HG03460 (cell line): Measurements from ENCODE around the gene GSG1L2.

Experiments used
- ATAC-seq: cut with Tn5 transposase; IDR thresholded peaks from one replicate; pipeline ENCODE4 v1.9.1; 2021; ENCODE audit not compliant: unreplicated experiment

The GSG1L2 gene

DNA sequence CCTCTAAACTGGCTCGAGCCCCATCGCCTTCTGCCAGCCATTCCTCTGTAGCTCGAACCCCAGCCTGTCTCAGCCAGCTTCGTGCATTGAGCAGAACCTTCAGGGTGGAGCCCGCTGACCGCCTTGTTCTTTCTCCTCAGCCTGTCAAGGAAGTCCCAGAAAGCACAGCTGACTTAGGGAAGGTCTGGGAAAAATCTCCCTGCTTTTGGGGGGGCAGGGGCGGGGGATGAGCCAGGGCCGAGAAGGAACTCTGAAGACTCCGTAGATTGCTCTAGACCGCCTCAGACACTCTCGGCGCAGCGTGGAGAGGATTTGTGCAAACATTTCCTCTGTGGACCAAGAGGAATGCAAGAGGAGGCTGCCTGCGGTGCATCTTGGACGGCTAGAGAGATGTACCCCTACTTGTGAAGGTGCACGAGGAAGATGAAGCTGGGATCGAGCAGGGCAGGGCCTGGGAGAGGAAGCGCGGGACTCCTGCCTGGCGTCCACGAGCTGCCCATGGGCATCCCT lies 3.8 kb upstream of the GSG1L2 start, which contains the start of gene GLP2R:
TSS of gene GLP2R (plus strand) at position 284 of the 510 bp plus-strand sequence. CDS start at position 424, 140 bp downstream.
- ATAC-seq = no peak

DNA sequence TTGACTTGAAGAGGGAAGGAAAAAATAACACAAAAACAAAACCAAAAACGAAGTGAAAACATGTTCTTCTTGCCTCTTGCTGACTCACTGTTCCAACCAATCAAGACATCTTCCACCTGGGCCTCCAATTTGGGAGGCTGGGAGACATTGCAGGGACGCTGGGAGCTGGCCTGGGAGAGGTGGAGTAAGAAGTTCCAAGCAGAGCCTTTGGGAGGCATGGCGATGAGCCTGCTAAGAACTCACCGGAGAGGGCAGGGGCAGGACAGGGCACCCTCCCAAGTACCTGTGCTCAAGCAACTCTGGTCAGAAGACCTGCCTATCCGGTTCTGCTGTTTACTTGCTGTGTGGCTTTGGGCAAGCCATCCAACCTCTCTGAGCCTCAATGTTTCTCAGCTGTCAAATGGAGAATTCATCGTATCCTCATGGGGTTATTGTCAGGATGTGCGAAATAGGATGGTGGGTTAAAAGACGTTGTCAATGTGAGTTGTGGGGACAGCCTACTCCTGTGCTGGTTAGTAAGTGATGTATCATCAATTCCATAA lies 3.0 kb upstream of the GSG1L2 start:
- ATAC-seq = no peak

DNA sequence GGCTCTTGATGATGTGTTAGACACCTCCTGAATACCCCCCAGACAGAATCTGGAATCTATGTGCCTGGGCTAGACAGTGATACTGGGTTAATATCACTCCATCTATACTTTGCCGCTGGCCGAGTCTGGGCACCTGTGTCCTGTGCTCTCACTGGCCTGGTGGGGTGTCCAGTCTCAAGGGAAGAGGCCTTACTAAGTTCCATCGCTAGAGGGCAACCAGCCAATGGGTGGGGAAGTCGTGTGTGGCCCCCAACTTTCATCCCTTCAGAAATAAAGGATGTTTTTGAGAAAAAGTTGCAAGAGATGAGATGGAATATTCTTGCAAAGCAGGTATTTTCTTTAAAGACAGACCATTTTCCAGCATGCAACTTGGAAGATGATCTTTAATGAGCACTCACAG lies 2.2 kb upstream of the GSG1L2 start:
- no peak for ATAC-seq

GRCh38 chr17:9820448-9820847 lies 1.4 kb downstream of the GSG1L2 start:
- ATAC-seq = no peak

GRCh38 chr17:9818760-9819159 lies 3.1 kb downstream of the GSG1L2 start:
- no peak for ATAC-seq

GRCh38 chr17:9817086-9817485 lies 4.8 kb downstream of the GSG1L2 start:
- no peak for ATAC-seq

DNA sequence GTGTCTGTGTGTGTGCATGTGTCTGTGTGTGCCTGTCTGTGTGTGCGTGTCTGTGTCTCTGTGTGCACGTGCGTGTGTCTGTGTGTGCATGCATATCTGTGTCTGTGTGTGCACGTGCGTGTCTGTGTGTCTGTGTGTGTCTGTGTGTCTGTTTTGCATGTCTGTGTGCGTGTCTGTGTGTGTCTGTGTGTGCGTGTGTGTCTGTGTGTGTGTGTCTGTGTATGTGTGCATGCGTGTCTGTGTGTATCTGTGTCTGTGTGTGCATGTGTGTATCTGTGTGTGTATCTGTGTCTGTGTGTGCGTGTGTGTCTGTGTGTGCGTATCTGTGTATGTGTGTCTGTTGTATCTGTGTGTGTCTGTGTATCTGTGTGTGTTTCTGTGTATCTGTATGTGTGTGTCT lies 5.4 kb downstream of the GSG1L2 start:
- ATAC-seq = no peak

- no peak for ATAC-seq
Observed at GRCh38 chr17:9814337-9814945, 7.4 kb downstream of the GSG1L2 start.

GRCh38 chr17:9813166-9813565 lies 8.7 kb downstream of the GSG1L2 start:
- ATAC-seq = no peak

GRCh38 chr17:9811537-9811936 lies 10.3 kb downstream of the GSG1L2 start:
- no peak for ATAC-seq

DNA sequence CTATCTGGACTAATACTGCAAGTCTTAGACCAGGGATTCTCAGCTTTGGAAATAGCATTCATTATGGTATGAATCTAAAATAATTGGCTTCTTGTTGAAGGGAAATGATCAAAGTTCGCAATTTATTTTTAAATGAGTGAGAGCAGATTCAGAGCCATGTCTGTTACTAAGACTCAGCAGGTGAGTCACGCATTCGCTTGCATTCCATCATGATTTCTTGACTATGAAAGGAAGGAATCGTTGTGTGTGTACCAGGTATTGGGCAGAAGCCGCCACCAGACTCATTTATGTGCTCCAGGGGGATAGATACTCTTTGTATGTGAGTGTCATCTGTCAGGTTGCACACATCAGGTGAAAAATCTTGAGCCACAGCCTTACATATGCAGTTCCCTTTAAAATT lies 10.8 kb downstream of the GSG1L2 start:
- no peak for ATAC-seq

DNA sequence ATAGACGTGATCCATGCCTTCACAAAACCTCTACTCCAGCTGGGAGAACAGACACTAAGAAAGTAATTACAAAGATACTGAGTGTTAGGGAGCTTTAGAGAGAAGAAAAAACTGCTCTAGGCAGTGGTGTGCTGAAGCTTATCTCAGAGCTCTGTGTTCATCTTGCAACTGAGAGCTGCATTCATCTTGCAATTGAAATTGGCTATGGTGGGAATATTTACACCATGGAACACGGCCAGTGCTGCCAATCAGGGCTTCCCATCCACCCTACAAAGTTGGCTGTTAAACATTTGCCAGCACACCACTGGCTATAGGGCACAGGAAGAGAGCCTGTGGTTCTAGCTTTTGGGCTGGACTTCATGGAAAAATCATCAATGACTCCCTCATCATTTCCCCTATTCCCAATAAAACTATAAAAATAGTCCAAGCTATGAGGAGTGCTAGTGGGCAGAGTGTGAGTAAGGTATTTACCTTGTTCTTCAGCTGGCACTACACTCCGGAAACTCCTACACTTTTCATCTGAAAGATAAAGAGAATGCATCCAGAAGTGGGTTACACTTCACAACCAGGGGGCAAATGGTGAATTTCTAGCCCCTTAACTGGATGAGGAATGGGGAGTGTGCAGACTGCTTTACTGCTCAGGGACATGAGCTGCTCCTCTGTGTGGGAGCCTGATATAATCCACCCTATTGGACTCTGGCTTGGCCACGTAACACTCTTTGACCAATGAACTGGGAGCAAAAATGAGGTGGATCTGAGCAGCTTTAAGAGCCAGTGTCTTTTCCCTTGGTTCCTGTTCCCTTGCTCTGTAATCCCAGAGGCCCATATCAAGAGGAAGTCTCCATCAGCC lies 11.6 kb downstream of the GSG1L2 start:
- no peak for ATAC-seq

DNA sequence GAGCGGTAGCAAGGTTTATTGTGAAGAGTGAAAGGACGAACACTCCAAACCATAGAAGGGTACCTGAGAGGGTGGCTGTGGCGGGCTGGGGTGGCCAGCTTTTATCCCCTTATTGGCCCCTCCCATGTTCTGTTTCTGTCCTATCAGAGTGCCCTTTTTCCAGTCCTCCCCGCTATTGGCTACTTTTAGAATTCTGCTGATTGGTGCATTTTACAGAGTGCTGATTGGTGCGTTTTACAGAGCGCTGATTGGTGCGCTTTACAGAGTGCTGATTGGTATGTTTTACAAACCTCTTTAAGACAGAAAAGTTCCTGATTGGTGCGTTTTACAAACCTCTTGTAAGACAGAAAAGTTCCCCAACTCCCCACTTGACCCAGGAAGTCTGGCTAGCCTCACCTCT lies 12.5 kb downstream of the GSG1L2 start:
- ATAC-seq = no peak

- no peak for ATAC-seq
Observed at GRCh38 chr17:9806699-9807098, 15.2 kb downstream of the GSG1L2 start.

DNA sequence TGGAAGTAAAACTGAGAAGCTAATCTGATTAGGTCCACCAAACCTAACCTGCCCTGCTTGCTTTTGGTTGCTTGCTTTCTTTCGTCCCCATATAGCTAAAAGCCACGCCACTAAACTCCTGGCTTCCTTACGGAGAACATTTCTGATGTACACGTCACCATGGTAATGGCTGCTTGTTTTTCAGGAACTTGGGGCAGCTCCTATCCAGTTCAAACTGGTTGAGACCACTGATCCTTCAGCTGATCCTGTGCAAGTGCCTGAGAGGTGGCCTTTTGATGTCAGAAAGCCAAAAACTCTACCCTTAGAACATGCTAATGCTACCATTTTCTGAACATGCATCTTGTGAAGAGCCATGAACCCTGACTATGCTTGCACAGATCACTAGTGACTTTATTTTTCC lies 16.1 kb downstream of the GSG1L2 start:
- no peak for ATAC-seq

DNA sequence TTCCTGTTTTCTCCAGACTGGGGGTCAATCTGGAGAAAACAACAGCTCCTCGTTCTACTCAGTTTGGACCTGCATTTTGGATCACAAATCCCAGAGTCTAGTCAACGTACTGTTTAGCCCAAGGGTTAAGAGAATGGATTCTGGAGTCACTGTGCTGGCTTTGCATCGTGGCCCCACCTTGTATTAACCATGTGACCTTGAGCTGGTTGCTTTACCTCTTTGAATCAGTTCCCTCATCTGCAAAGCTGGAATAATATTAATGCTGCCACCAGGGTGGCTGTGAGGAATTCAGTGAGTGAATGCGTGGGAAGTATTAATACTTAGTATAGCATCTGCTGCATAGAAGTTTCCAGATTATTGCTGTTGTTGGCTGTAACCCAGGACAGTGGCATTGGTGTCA lies 19.2 kb downstream of the GSG1L2 start:
- no peak for ATAC-seq

GRCh38 chr17:9802294-9802693 lies 19.6 kb downstream of the GSG1L2 start:
- no peak for ATAC-seq

- no peak for ATAC-seq
Observed at GRCh38 chr17:9801505-9801904, 20.4 kb downstream of the GSG1L2 start.

DNA sequence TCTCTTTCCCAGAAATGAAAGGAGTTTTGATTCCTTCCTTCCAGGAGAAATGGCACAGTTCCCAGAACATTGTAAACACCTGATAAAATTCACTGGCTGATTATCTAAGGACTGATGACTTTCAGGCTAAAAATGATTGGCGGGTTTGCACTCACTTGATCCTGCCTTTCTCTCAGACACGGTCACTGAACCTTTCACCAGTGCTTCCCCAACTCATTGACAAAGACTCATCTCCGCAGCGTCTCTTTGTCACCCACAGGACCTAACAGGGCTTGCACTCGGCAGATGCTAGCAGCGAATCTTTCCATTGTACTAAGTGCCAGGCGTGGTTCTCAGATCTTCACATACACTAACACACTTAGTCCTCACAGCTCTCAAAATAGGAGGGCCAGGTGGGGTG lies 23.2 kb downstream of the GSG1L2 start:
- ATAC-seq = no peak

GRCh38 chr17:9798008-9798407 lies 23.9 kb downstream of the GSG1L2 start:
- no peak for ATAC-seq

GRCh38 chr17:9792181-9792840 lies 29.6 kb downstream of the GSG1L2 start:
- ATAC-seq = no peak
